OCI-LY7 (cell line): Measurements from ENCODE around the gene PPA1.

ENCODE experiments used
- EZH2phosphoT487 ChIP-seq: fragments of 200-600 bp; sonication (generic); IDR thresholded peaks from 2 replicates; pipeline ENCODE4 v1.6.1; 2018; ENCODE audit warnings: low read depth, borderline replicate concordance, mild to moderate bottlenecking, mixed run types, antibody characterized with exemption, low read length, moderate library complexity, mixed read lengths
- TF ChIP-seq, protein P1 (sequence below): fragments of 200-600 bp; sonication (generic); conservative IDR thresholded peaks from 2 replicates; pipeline ENCODE4 v1.5.1; 2014; ENCODE audit warnings: mild to moderate bottlenecking, antibody characterized with exemption, low read length, moderate library complexity, mixed read lengths

DNA sequence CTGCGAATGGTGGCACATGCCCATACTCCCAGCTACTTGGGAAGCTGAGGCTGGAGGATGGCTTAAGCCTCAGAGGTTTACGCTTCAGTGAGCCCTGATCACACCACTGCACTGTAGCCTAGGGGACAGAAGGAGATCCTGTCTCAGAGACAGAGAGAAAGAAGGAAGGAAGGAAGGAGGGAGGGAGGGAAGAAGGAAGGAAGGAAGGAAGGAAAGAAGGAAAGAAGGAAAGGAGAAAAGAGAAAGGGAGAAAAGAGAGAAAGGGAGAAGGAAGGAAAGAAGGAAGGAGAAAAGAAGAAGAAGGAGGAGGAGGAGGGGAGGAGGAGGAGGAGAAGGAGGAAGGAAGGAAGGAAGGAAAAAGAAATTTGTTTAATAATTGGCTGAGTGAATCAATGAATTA, 49.9 kb downstream of the PPA1 start:
- TF ChIP-seq, protein P1, sequence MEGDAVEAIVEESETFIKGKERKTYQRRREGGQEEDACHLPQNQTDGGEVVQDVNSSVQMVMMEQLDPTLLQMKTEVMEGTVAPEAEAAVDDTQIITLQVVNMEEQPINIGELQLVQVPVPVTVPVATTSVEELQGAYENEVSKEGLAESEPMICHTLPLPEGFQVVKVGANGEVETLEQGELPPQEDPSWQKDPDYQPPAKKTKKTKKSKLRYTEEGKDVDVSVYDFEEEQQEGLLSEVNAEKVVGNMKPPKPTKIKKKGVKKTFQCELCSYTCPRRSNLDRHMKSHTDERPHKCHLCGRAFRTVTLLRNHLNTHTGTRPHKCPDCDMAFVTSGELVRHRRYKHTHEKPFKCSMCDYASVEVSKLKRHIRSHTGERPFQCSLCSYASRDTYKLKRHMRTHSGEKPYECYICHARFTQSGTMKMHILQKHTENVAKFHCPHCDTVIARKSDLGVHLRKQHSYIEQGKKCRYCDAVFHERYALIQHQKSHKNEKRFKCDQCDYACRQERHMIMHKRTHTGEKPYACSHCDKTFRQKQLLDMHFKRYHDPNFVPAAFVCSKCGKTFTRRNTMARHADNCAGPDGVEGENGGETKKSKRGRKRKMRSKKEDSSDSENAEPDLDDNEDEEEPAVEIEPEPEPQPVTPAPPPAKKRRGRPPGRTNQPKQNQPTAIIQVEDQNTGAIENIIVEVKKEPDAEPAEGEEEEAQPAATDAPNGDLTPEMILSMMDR: no peak
- no peak for TF ChIP-seq EZH2phosphoT487
